GM23338 (cell line): ENCODE data around the gene AGPAT3. TPM values are rescaled to one million over a fixed set of nuclear protein-coding genes. Genes with fewer than 3 reads are reported as not detected.

Source experiments
- ATAC-seq: fragments of 200-7000 bp; cut with Tn5 transposase; 3 replicates; pipeline ENCODE4 v1.9.1; 2020
- DNase-seq: peaks from one replicate; pipeline ENCODE4 v3.0.0-alpha.2; 2015; ENCODE audit warnings: low spot score
- H2AFZ ChIP-seq: fragments of 200-600 bp; sonication (generic); 2 replicates; pipeline ENCODE4 v1.8.0; 2016; ENCODE audit warnings: antibody characterized with exemption, mild to moderate bottlenecking, moderate library complexity
- H3F3A ChIP-seq: fragments of 200-600 bp; sonication (generic); replicated peaks from 2 replicates; pipeline ENCODE4 v1.8.0; 2017; ENCODE audit warnings: antibody characterized with exemption, mixed run types, low read depth
- H3K27ac ChIP-seq: fragments of 200-600 bp; sonication (generic); 2 replicates; pipeline ENCODE4 v1.6.1; 2016; ENCODE audit warnings: low read depth
- H3K27me3 ChIP-seq: fragments of 200-600 bp; sonication (generic); 2 replicates; pipeline ENCODE4 v1.8.0; 2016; ENCODE audit warnings: mild to moderate bottlenecking, mixed run types, moderate library complexity; ENCODE audit not compliant: insufficient read depth
- H3K36me3 ChIP-seq: fragments of 200-600 bp; sonication (generic); 2 replicates; pipeline ENCODE4 v1.8.0; 2016; ENCODE audit warnings: mild to moderate bottlenecking; ENCODE audit not compliant: insufficient read depth
- H3K4me1 ChIP-seq: fragments of 200-600 bp; sonication (generic); 2 replicates; pipeline ENCODE4 v1.8.0; 2016; ENCODE audit warnings: mild to moderate bottlenecking, moderate library complexity; ENCODE audit not compliant: insufficient read depth
- H3K4me2 ChIP-seq: fragments of 200-600 bp; sonication (generic); 2 replicates; pipeline ENCODE4 v1.7.1; 2017; ENCODE audit warnings: mixed run types
- H3K4me3 ChIP-seq: fragments of 200-600 bp; sonication (generic); 2 replicates; pipeline ENCODE4 v1.6.1; 2016; ENCODE audit warnings: mixed run types
- H3K79me2 ChIP-seq: fragments of 200-600 bp; sonication (generic); replicated peaks from 2 replicates; pipeline ENCODE4 v1.8.0; 2017; ENCODE audit warnings: mild to moderate bottlenecking; ENCODE audit not compliant: insufficient read depth
- H3K9me2 ChIP-seq: fragments of 200-600 bp; sonication (generic); 2 replicates; pipeline ENCODE4 v1.8.0; 2017; ENCODE audit not compliant: insufficient read depth
- H4K20me1 ChIP-seq: fragments of 200-600 bp; sonication (generic); replicated peaks from 2 replicates; pipeline ENCODE4 v1.8.0; 2017; ENCODE audit warnings: mild to moderate bottlenecking; ENCODE audit not compliant: insufficient read depth
- H3K27ac Mint-ChIP-seq: 2 replicates; pipeline ENCODE4 v1.8.0; 2020; ENCODE audit warnings: inconsistent platforms, mild to moderate bottlenecking, moderate library complexity, mixed read lengths
- H3K27me3 Mint-ChIP-seq: 3 replicates; pipeline ENCODE4 v1.8.0; 2022; ENCODE audit warnings: low read depth, mild to moderate bottlenecking, moderate library complexity, mixed read lengths, inconsistent platforms; ENCODE audit not compliant: insufficient read depth, poor library complexity
- H3K36me3 Mint-ChIP-seq: 3 replicates; pipeline ENCODE4 v1.8.0; 2021; ENCODE audit warnings: low read depth, mild to moderate bottlenecking, inconsistent platforms, moderate library complexity, mixed read lengths
- H3K4me1 Mint-ChIP-seq: 3 replicates; pipeline ENCODE4 v1.8.0; 2020; ENCODE audit warnings: mild to moderate bottlenecking, inconsistent platforms, mixed read lengths
- H3K4me3 Mint-ChIP-seq: 3 replicates; pipeline ENCODE4 v1.8.0; 2021; ENCODE audit warnings: moderate library complexity, mild to moderate bottlenecking, inconsistent platforms, mixed read lengths
- H3K9me3 Mint-ChIP-seq: 3 replicates; pipeline ENCODE4 v1.8.0; 2020; ENCODE audit warnings: moderate library complexity, mild to moderate bottlenecking, inconsistent platforms, mixed read lengths
- ETS1 ChIP-seq: IDR thresholded peaks from 2 replicates; pipeline ENCODE4 v1.6.1; 2016; ENCODE audit warnings: antibody characterized with exemption
- EZH2 ChIP-seq: fragments of 200-600 bp; sonication (generic); IDR thresholded peaks from one replicate; pipeline ENCODE4 v1.8.0; 2017; ENCODE audit warnings: antibody characterized with exemption, mild to moderate bottlenecking, low read depth; ENCODE audit not compliant: unreplicated experiment
- EZH2phosphoT487 ChIP-seq: fragments of 200-600 bp; sonication (generic); IDR thresholded peaks from one replicate; pipeline ENCODE4 v1.8.1; 2018; ENCODE audit warnings: antibody characterized with exemption; ENCODE audit not compliant: unreplicated experiment
- JUNB ChIP-seq: IDR thresholded peaks from one replicate; pipeline ENCODE4 v1.6.1; 2016; ENCODE audit warnings: antibody characterized with exemption; ENCODE audit not compliant: unreplicated experiment
- NANOG ChIP-seq: IDR thresholded peaks from 2 replicates; pipeline ENCODE4 v1.6.1; 2016; ENCODE audit warnings: antibody characterized with exemption, borderline replicate concordance
- POLR2AphosphoS5 ChIP-seq: IDR thresholded peaks from 2 replicates; pipeline ENCODE4 v1.6.1; 2016; ENCODE audit warnings: antibody characterized with exemption, low read depth
- ZNF114 ChIP-seq: fragments of 250-450 bp; sonication (Bioruptor Pico); IDR thresholded peaks from 2 replicates; pipeline ENCODE4 v1.5.0; 2020; ENCODE audit warnings: mild to moderate bottlenecking, moderate library complexity
- polyA plus RNA-seq: library from polyadenylated mRNA; unstranded; fragments of >200 nt; fragmentation: Nextera tagmentation; extraction: Ambion mirVana; gene quantifications from 2 replicates; pipeline ENCODE4 v1.2.1, GENCODE V29; 2016
- total RNA-seq: library from RNA; depleted of rRNA; stranded (reverse); fragments of >200 nt; shearing (Covaris generic); gene quantifications from 2 replicates; pipeline ENCODE4 v1.2.3, GENCODE V29; 2014
- TF ChIP-seq, protein P1 (sequence below), 2 experiments: fragments of 200-600 bp in 1 of 2; sonication (generic) in 1 of 2; conservative IDR thresholded peaks; 2 replicates each; pipeline versions ENCODE4 v1.5.1 to v1.6.1; 2016 to 2017; ENCODE audit warnings: antibody characterized with exemption in 2 of 2, low read depth in 2 of 2, mild to moderate bottlenecking in 2 of 2, moderate library complexity in 1 of 2
- TF ChIP-seq, protein P2 (sequence below): fragments of 250-450 bp; sonication (Bioruptor Pico); IDR thresholded peaks from 2 replicates; pipeline ENCODE4 v1.5.0; 2020; ENCODE audit warnings: mild to moderate bottlenecking, moderate library complexity

Gene AGPAT3
- total and polyA plus RNA-seq, 2 experiments from 2014 or later = 2.1 to 6.1 TPM

GRCh38 chr21:43930074-43930847 is 65.2 kb downstream of the AGPAT3 start:
- no peak for TF ChIP-seq EZH2
- TF ChIP-seq, protein P1, sequence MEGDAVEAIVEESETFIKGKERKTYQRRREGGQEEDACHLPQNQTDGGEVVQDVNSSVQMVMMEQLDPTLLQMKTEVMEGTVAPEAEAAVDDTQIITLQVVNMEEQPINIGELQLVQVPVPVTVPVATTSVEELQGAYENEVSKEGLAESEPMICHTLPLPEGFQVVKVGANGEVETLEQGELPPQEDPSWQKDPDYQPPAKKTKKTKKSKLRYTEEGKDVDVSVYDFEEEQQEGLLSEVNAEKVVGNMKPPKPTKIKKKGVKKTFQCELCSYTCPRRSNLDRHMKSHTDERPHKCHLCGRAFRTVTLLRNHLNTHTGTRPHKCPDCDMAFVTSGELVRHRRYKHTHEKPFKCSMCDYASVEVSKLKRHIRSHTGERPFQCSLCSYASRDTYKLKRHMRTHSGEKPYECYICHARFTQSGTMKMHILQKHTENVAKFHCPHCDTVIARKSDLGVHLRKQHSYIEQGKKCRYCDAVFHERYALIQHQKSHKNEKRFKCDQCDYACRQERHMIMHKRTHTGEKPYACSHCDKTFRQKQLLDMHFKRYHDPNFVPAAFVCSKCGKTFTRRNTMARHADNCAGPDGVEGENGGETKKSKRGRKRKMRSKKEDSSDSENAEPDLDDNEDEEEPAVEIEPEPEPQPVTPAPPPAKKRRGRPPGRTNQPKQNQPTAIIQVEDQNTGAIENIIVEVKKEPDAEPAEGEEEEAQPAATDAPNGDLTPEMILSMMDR (conservative IDR thresholded peaks at IDR 0.05; ENCODE audit: low read depth in 2 of 2) = peak in 1 of 2 experiments; percentile 6; a peak in 1 of 4 replicates
- H3K36me3 Mint-ChIP-seq = no peaks in the 10 kb centered on the region
- H3K4me3 Mint-ChIP-seq = no peak overlapping the region
- H3K4me2 ChIP-seq = no peak overlapping the region
- H3K4me1 ChIP-seq = no peaks in the 10 kb centered on the region; the same call in 1 of the 2 replicates
- DNase-seq (no peak), ATAC-seq (no peak)
- H4K20me1 ChIP-seq = no peaks in the 10 kb centered on the region
- no peak overlapping the region for H3K27ac ChIP-seq
- H3K27ac Mint-ChIP-seq = no peak overlapping the region
- no peaks in the 10 kb centered on the region for H3K79me2 ChIP-seq
- no peaks in the 10 kb centered on the region for H3K27me3 ChIP-seq
- H3F3A ChIP-seq = no peaks in the 10 kb centered on the region
- H3K9me2 ChIP-seq = no peaks in the 10 kb centered on the region
- no peak overlapping the region for H3K4me3 ChIP-seq
- H3K4me1 Mint-ChIP-seq = peaks cover 13% of the 10 kb centered on the region
- peaks cover 20% of the 10 kb centered on the region for H3K27me3 Mint-ChIP-seq
- no peaks in the 10 kb centered on the region; the same call in 2 of the 3 replicates for H3K9me3 Mint-ChIP-seq
- no peak overlapping the region for H2AFZ ChIP-seq
- no peaks in the 10 kb centered on the region for H3K36me3 ChIP-seq

- Mint-ChIP-seq H3K27me3 (peaks cover 16% of the 10 kb centered on the region), H3K4me3 (no peak overlapping the region)
- TF ChIP-seq ZNF114 = no peak
- no peak for TF ChIP-seq ETS1
- TF ChIP-seq, protein P2, sequence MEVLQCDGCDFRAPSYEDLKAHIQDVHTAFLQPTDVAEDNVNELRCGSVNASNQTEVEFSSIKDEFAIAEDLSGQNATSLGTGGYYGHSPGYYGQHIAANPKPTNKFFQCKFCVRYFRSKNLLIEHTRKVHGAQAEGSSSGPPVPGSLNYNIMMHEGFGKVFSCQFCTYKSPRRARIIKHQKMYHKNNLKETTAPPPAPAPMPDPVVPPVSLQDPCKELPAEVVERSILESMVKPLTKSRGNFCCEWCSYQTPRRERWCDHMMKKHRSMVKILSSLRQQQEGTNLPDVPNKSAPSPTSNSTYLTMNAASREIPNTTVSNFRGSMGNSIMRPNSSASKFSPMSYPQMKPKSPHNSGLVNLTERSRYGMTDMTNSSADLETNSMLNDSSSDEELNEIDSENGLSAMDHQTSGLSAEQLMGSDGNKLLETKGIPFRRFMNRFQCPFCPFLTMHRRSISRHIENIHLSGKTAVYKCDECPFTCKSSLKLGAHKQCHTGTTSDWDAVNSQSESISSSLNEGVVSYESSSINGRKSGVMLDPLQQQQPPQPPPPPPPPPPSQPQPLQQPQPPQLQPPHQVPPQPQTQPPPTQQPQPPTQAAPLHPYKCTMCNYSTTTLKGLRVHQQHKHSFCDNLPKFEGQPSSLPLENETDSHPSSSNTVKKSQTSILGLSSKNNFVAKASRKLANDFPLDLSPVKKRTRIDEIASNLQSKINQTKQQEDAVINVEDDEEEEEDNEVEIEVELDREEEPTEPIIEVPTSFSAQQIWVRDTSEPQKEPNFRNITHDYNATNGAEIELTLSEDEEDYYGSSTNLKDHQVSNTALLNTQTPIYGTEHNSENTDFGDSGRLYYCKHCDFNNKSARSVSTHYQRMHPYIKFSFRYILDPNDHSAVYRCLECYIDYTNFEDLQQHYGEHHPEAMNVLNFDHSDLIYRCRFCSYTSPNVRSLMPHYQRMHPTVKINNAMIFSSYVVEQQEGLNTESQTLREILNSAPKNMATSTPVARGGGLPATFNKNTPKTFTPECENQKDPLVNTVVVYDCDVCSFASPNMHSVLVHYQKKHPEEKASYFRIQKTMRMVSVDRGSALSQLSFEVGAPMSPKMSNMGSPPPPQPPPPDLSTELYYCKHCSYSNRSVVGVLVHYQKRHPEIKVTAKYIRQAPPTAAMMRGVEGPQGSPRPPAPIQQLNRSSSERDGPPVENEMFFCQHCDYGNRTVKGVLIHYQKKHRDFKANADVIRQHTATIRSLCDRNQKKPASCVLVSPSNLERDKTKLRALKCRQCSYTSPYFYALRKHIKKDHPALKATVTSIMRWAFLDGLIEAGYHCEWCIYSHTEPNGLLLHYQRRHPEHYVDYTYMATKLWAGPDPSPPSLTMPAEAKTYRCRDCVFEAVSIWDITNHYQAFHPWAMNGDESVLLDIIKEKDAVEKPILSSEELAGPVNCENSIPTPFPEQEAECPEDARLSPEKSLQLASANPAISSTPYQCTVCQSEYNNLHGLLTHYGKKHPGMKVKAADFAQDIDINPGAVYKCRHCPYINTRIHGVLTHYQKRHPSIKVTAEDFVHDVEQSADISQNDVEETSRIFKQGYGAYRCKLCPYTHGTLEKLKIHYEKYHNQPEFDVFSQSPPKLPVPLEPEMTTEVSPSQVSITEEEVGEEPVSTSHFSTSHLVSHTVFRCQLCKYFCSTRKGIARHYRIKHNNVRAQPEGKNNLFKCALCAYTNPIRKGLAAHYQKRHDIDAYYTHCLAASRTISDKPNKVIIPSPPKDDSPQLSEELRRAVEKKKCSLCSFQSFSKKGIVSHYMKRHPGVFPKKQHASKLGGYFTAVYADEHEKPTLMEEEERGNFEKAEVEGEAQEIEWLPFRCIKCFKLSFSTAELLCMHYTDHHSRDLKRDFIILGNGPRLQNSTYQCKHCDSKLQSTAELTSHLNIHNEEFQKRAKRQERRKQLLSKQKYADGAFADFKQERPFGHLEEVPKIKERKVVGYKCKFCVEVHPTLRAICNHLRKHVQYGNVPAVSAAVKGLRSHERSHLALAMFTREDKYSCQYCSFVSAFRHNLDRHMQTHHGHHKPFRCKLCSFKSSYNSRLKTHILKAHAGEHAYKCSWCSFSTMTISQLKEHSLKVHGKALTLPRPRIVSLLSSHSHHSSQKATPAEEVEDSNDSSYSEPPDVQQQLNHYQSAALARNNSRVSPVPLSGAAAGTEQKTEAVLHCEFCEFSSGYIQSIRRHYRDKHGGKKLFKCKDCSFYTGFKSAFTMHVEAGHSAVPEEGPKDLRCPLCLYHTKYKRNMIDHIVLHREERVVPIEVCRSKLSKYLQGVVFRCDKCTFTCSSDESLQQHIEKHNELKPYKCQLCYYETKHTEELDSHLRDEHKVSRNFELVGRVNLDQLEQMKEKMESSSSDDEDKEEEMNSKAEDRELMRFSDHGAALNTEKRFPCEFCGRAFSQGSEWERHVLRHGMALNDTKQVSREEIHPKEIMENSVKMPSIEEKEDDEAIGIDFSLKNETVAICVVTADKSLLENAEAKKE (CRISPR knock-in tag) = no peak
- TF ChIP-seq JUNB = no peak
- TF ChIP-seq POLR2AphosphoS5 = no peak
- TF ChIP-seq EZH2phosphoT487 = no peak
- no peak for TF ChIP-seq NANOG
Observed at GRCh38 chr21:43930848-43931375, 65.9 kb downstream of the AGPAT3 start.

More at GRCh38 chr21:43930848-43931375, 65.9 kb downstream of the AGPAT3 start:
- Mint-ChIP-seq H3K9me3 (no peaks in the 10 kb centered on the region; the same call in 2 of the 3 replicates), H3K36me3 (no peaks in the 10 kb centered on the region), H3K4me1 (peaks cover 7% of the 10 kb centered on the region), H3K27ac (no peak overlapping the region)
- H3K4me1 ChIP-seq = no peaks in the 10 kb centered on the region; the same call in 1 of the 2 replicates
- no peaks in the 10 kb centered on the region for H3K27me3 ChIP-seq
- no peaks in the 10 kb centered on the region for H3K36me3 ChIP-seq
- no peak overlapping the region for H2AFZ ChIP-seq
- H4K20me1 ChIP-seq = no peaks in the 10 kb centered on the region
- H3K27ac ChIP-seq = no peak overlapping the region
- H3K4me3 ChIP-seq = no peak overlapping the region
- no peaks in the 10 kb centered on the region for H3K79me2 ChIP-seq
- DNase-seq (no peak), ATAC-seq (no peak)
- no peak overlapping the region for H3K4me2 ChIP-seq
- no peaks in the 10 kb centered on the region for H3K9me2 ChIP-seq
- H3F3A ChIP-seq = no peaks in the 10 kb centered on the region
